Effector CD4-positive, alpha-beta T cell (primary cell): ENCODE data around the gene LPO.
A peak's percentile ranks its signal among the peaks of the same experiment; 100 is the strongest.

Source experiments
- DNase-seq: peaks from one replicate; pipeline ENCODE4 v3.0.0-alpha.2; 2020

The LPO gene

GRCh38 chr17:58279016-58279711 is 40.8 kb downstream of the LPO start:
- no peak for DNase-seq

- DNase-seq, result no peak
These were observed 41.5 kb downstream of the LPO start for GRCh38 chr17:58279736-58280479.

- DNase-seq, result no peak
These were observed 42.3 kb downstream of the LPO start, which contains the start of gene MPO for GRCh38 chr17:58280480-58281217. Gene MPO (minus strand): TSS chr17:58280935. CDS start chr17:58280758, 177 bp downstream.

GRCh38 chr17:58281511-58282011 is 43.2 kb downstream of the LPO start:
- DNase-seq, result no peak

- no peak for DNase-seq
These were observed 44.1 kb downstream of the LPO start for GRCh38 chr17:58282442-58282841.

- no peak for DNase-seq
These were observed 45.6 kb downstream of the LPO start for GRCh38 chr17:58283674-58284612.

- DNase-seq, result no peak
These were observed 46.4 kb downstream of the LPO start for GRCh38 chr17:58284613-58285421.

- DNase-seq, result no peak
These were observed 47.0 kb downstream of the LPO start for GRCh38 chr17:58285422-58285810.

- no peak for DNase-seq
These were observed 51.5 kb downstream of the LPO start for GRCh38 chr17:58289869-58290268.

- no peak for DNase-seq
These were observed 52.9 kb downstream of the LPO start for GRCh38 chr17:58291246-58291645.

GRCh38 chr17:58294034-58294433 is 55.6 kb downstream of the LPO start:
- no peak for DNase-seq

GRCh38 chr17:58300336-58300735 is 62.0 kb downstream of the LPO start:
- DNase-seq, result no peak

- no peak for DNase-seq
These were observed 63.2 kb downstream of the LPO start for GRCh38 chr17:58301504-58302150.

GRCh38 chr17:58302171-58302918 is 64.0 kb downstream of the LPO start:
- DNase-seq, result no peak

- no peak for DNase-seq
These were observed 64.7 kb downstream of the LPO start for GRCh38 chr17:58302919-58303585.

- DNase-seq, result peak; percentile 46
These were observed 65.8 kb downstream of the LPO start for GRCh38 chr17:58303971-58304749.

GRCh38 chr17:58304750-58305486 is 66.5 kb downstream of the LPO start:
- DNase-seq, result no peak

- no peak for DNase-seq
These were observed 67.2 kb downstream of the LPO start for GRCh38 chr17:58305626-58306025.
